ENCODE data around the gene RALGPS1.

GRCh38 chr9:127173063-127173462, 258.5 kb downstream of the RALGPS1 start:
- TF ChIP-seq, protein P1, sequence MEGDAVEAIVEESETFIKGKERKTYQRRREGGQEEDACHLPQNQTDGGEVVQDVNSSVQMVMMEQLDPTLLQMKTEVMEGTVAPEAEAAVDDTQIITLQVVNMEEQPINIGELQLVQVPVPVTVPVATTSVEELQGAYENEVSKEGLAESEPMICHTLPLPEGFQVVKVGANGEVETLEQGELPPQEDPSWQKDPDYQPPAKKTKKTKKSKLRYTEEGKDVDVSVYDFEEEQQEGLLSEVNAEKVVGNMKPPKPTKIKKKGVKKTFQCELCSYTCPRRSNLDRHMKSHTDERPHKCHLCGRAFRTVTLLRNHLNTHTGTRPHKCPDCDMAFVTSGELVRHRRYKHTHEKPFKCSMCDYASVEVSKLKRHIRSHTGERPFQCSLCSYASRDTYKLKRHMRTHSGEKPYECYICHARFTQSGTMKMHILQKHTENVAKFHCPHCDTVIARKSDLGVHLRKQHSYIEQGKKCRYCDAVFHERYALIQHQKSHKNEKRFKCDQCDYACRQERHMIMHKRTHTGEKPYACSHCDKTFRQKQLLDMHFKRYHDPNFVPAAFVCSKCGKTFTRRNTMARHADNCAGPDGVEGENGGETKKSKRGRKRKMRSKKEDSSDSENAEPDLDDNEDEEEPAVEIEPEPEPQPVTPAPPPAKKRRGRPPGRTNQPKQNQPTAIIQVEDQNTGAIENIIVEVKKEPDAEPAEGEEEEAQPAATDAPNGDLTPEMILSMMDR (IDR thresholded peaks at IDR 0.05; ENCODE audit: low read depth, low read length): no peak
- TF ChIP-seq MYC (IDR thresholded peaks at IDR 0.05; ENCODE audit: low read depth, low read length): no peak
- no peak for TF ChIP-seq MAX (IDR thresholded peaks at IDR 0.05; ENCODE audit: low read depth, low read length)
